ENCODE results near the gene ISG20. TPM values are rescaled to one million over a fixed set of nuclear protein-coding genes. Genes with fewer than 3 reads are reported as not detected.

ISG20 gene
- total and polyA plus RNA-seq, 2 donors (not counting 1 experiment from before 2014, with no cell fraction given) = 190 to 232 TPM

GRCh38 chr15:88651136-88651732 is 12.4 kb downstream of the ISG20 start:
- Mint-ChIP-seq H3K9me3 (ENCODE audit: insufficient read depth) (no peaks in the 10 kb centered on the region), H3K27ac (peak overlapping the region; percentile 78), H3K27me3 (no peaks in the 10 kb centered on the region), H3K4me3 (no peak overlapping the region), H3K4me1 (peaks cover 84% of the 10 kb centered on the region)
- Histone ChIP-seq H3K79me2 (ENCODE audit: control insufficient read depth, insufficient read depth, low read length) (peaks cover 47% of the 10 kb centered on the region), H4K20me1 (ENCODE audit: control insufficient read depth, insufficient read depth, low read length, poor library complexity, severe bottlenecking) (peaks cover under 1% of the 10 kb centered on the region), H3K4me3 (ENCODE audit: control extremely low read depth in 1 of 5, extremely low read depth in 1 of 5, insufficient read depth in 1 of 5, low read depth in 2 of 5, low read length in 4 of 5) (no peak overlapping the region), H2AFZ (ENCODE audit: insufficient read depth, low read depth, low read length, poor library complexity, severe bottlenecking) (no peak overlapping the region), H3K9me3 (ENCODE audit: control extremely low read depth in 1 of 3, control insufficient read depth in 2 of 3, insufficient read depth in 1 of 3, low read length in 2 of 3) (peaks cover 0 to 2% (median 0%) of the 10 kb centered on the region in 3 donors), H3K4me1 (ENCODE audit: control insufficient read depth in 2 of 2, insufficient read depth in 2 of 2, low read length in 2 of 2) (peaks cover 85 to 93% of the 10 kb centered on the region in 2 donors), H3K27ac (ENCODE audit: low read length in 2 of 2) (peak overlapping the region; percentile 76 to 91), H3K36me3 (replicated peaks in 1 of 2; ENCODE audit: control extremely low read depth in 1 of 2, control insufficient read depth in 1 of 2, extremely low read depth in 1 of 2, insufficient read depth in 2 of 2, low read length in 1 of 2) (peaks cover 0 to 58% of the 10 kb centered on the region in 2 experiments), H3K9ac (ENCODE audit: low read length) (no peak overlapping the region), H3K27me3 (replicated peaks in 1 of 4; ENCODE audit: control extremely low read depth in 1 of 4, control insufficient read depth in 3 of 4, insufficient read depth in 4 of 4, low read length in 3 of 4) (no peaks in the 10 kb centered on the region), H3K4me2 (replicated peaks; ENCODE audit: low read depth, low read length, poor library complexity, severe bottlenecking) (no peak overlapping the region)
- DNase-seq (no peak), ATAC-seq (ENCODE audit: low read depth) (no peak)
- TF ChIP-seq EZH2 (IDR thresholded peaks at IDR 0.05; ENCODE audit: borderline replicate concordance, insufficient read depth, low read depth, low read length, poor library complexity, severe bottlenecking) = no peak
- TF ChIP-seq, protein P1, sequence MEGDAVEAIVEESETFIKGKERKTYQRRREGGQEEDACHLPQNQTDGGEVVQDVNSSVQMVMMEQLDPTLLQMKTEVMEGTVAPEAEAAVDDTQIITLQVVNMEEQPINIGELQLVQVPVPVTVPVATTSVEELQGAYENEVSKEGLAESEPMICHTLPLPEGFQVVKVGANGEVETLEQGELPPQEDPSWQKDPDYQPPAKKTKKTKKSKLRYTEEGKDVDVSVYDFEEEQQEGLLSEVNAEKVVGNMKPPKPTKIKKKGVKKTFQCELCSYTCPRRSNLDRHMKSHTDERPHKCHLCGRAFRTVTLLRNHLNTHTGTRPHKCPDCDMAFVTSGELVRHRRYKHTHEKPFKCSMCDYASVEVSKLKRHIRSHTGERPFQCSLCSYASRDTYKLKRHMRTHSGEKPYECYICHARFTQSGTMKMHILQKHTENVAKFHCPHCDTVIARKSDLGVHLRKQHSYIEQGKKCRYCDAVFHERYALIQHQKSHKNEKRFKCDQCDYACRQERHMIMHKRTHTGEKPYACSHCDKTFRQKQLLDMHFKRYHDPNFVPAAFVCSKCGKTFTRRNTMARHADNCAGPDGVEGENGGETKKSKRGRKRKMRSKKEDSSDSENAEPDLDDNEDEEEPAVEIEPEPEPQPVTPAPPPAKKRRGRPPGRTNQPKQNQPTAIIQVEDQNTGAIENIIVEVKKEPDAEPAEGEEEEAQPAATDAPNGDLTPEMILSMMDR (IDR thresholded peaks at IDR 0.05) = no peak
- ChIA-PET POLR2A (interaction anchor here (1.0 kb wide), 1 partner anchor 12 kb away, joined by 3 read pairs; the partner anchor contains the start of gene ISG20), CTCF (interaction anchor here (2.1 kb wide), 1 partner anchor 27 kb away, joined by 10 read pairs; no protein-coding TSS in a partner anchor)
- 88% methylated on average over 4 of the region's 7 CpGs for WGBS (ENCODE audit: insufficient coverage)
- intact Hi-C loops (cut with micrococcal nuclease) = no loop called here

DNA sequence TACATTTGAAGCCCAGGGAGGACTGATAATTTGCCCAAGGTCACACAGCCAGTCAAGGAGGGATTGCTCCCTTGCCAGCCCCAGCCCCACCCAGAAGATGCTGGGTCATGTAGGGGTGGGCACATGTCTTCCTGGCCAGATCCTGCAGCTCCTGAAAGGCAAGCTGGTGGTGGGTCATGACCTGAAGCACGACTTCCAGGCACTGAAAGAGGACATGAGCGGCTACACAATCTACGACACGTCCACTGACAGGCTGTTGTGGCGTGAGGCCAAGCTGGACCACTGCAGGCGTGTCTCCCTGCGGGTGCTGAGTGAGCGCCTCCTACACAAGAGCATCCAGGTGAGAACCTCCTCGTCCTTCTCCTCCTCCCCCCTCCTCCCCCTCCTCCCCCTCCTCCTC is 13.2 kb downstream of the ISG20 start:
- POLR2A ChIA-PET = interaction anchor here (1.0 kb wide), 1 partner anchor 13 kb away, joined by 3 read pairs; the partner anchor contains the start of gene ISG20
- peak overlapping the region; percentile 78 for H3K27ac Mint-ChIP-seq
- no peaks in the 10 kb centered on the region for H3K27me3 ChIP-seq (replicated peaks in 1 of 4; ENCODE audit: control extremely low read depth in 1 of 4, control insufficient read depth in 3 of 4, insufficient read depth in 4 of 4, low read length in 3 of 4)
- H3K9me3 Mint-ChIP-seq (ENCODE audit: insufficient read depth) = no peaks in the 10 kb centered on the region
- no peak overlapping the region for H3K4me2 ChIP-seq (replicated peaks; ENCODE audit: low read depth, low read length, poor library complexity, severe bottlenecking)
- H3K4me1 Mint-ChIP-seq = peaks cover 83% of the 10 kb centered on the region
- H3K9me3 ChIP-seq (ENCODE audit: control extremely low read depth in 1 of 3, control insufficient read depth in 2 of 3, insufficient read depth in 1 of 3, low read length in 2 of 3) = peaks cover 0 to 10% (median 0%) of the 10 kb centered on the region in 3 donors
- peaks cover 85 to 93% of the 10 kb centered on the region in 2 donors for H3K4me1 ChIP-seq (ENCODE audit: control insufficient read depth in 2 of 2, insufficient read depth in 2 of 2, low read length in 2 of 2)
- H3K4me3 ChIP-seq (ENCODE audit: control extremely low read depth in 1 of 5, extremely low read depth in 1 of 5, insufficient read depth in 1 of 5, low read depth in 2 of 5, low read length in 4 of 5) = no peak overlapping the region
- H3K79me2 ChIP-seq (ENCODE audit: control insufficient read depth, insufficient read depth, low read length) = peaks cover 44% of the 10 kb centered on the region
- intact Hi-C loops (cut with micrococcal nuclease) = no loop called here
- ATAC-seq (ENCODE audit: low read depth) = no peak
- H4K20me1 ChIP-seq (ENCODE audit: control insufficient read depth, insufficient read depth, low read length, poor library complexity, severe bottlenecking) = no peaks in the 10 kb centered on the region
- H3K4me3 Mint-ChIP-seq = no peak overlapping the region
- 93% methylated on average over 4 of the region's 9 CpGs for WGBS (ENCODE audit: insufficient coverage)
- H3K27me3 Mint-ChIP-seq = no peaks in the 10 kb centered on the region
- H2AFZ ChIP-seq (ENCODE audit: insufficient read depth, low read depth, low read length, poor library complexity, severe bottlenecking) = no peak overlapping the region
- DNase-seq = no peak
- CTCF ChIA-PET = no interaction called here
- no peak overlapping the region for H3K9ac ChIP-seq (ENCODE audit: low read length)
- H3K27ac ChIP-seq (ENCODE audit: low read length in 2 of 2) = peak overlapping the region; percentile 33 to 91
- peaks cover 0 to 58% of the 10 kb centered on the region in 2 experiments for H3K36me3 ChIP-seq (replicated peaks in 1 of 2; ENCODE audit: control extremely low read depth in 1 of 2, control insufficient read depth in 1 of 2, extremely low read depth in 1 of 2, insufficient read depth in 2 of 2, low read length in 1 of 2)
- TF ChIP-seq, protein P1 (IDR thresholded peaks at IDR 0.05) = no peak
- no peak for TF ChIP-seq EZH2 (IDR thresholded peaks at IDR 0.05; ENCODE audit: borderline replicate concordance, insufficient read depth, low read depth, low read length, poor library complexity, severe bottlenecking)

All from B cell (primary cell).